SK-N-SH treated with all-trans-retinoic acid at 6 μM for 48 hours (cell line): ENCODE results near the gene CEBPA.

Experiments
- ARNTL ChIP-seq: fragments of 450-650 bp; formaldehyde crosslinking; IDR thresholded peaks from 2 replicates; pipeline ENCODE4 v1.5.0; 2020; ENCODE audit warnings: low read depth, mild to moderate bottlenecking, moderate library complexity, borderline replicate concordance
- CSDC2 ChIP-seq: fragments of 250-450 bp; sonication (Bioruptor Pico); IDR thresholded peaks from 2 replicates; pipeline ENCODE4 v1.5.0; 2020; ENCODE audit warnings: mild to moderate bottlenecking, moderate library complexity
- ISL1 ChIP-seq: fragments of 250-450 bp; sonication (Bioruptor Pico); IDR thresholded peaks from 2 replicates; pipeline ENCODE4 v2.1.2; 2022; ENCODE audit warnings: mild to moderate bottlenecking, moderate library complexity
- SNAI2 ChIP-seq: fragments of 250-450 bp; sonication (Bioruptor Pico); IDR thresholded peaks from 2 replicates; pipeline ENCODE4 v1.5.0; 2020; ENCODE audit warnings: mild to moderate bottlenecking, moderate library complexity
- TSHZ2 ChIP-seq: fragments of 250-450 bp; sonication (Bioruptor Pico); IDR thresholded peaks from 2 replicates; pipeline ENCODE4 v1.5.0; 2020; ENCODE audit warnings: mild to moderate bottlenecking, moderate library complexity
- ZFP30 ChIP-seq: fragments of 450-650 bp; formaldehyde crosslinking; IDR thresholded peaks from 2 replicates; pipeline ENCODE4 v1.5.0; 2022; ENCODE audit warnings: mild to moderate bottlenecking, moderate library complexity
- ZNF565 ChIP-seq: fragments of 450-650 bp; formaldehyde crosslinking; conservative IDR thresholded peaks from 2 replicates; pipeline ENCODE4 v1.5.0; 2020; ENCODE audit warnings: low read depth, mild to moderate bottlenecking, moderate library complexity
- ZNF70 ChIP-seq: fragments of 450-650 bp; formaldehyde crosslinking; IDR thresholded peaks from 2 replicates; pipeline ENCODE4 v1.5.0; 2020; ENCODE audit warnings: mild to moderate bottlenecking, moderate library complexity
- ZNF8 ChIP-seq: fragments of 450-650 bp; formaldehyde crosslinking; IDR thresholded peaks from 2 replicates; pipeline ENCODE4 v1.5.0; 2020; ENCODE audit warnings: mild to moderate bottlenecking, moderate library complexity
- TF ChIP-seq, protein P1 (sequence below): fragments of 250-450 bp; sonication (Bioruptor Pico); IDR thresholded peaks from 2 replicates; pipeline ENCODE4 v1.8.0; 2021; ENCODE audit warnings: low read depth, mild to moderate bottlenecking, moderate library complexity, borderline replicate concordance

GRCh38 chr19:33343859-33344572 lies 41.7 kb upstream of the CEBPA start:
- TF ChIP-seq, protein P1, sequence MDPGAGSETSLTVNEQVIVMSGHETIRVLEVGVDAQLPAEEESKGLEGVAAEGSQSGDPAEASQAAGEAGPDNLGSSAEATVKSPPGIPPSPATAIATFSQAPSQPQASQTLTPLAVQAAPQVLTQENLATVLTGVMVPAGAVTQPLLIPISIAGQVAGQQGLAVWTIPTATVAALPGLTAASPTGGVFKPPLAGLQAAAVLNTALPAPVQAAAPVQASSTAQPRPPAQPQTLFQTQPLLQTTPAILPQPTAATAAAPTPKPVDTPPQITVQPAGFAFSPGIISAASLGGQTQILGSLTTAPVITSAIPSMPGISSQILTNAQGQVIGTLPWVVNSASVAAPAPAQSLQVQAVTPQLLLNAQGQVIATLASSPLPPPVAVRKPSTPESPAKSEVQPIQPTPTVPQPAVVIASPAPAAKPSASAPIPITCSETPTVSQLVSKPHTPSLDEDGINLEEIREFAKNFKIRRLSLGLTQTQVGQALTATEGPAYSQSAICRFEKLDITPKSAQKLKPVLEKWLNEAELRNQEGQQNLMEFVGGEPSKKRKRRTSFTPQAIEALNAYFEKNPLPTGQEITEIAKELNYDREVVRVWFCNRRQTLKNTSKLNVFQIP (CRISPR knock-in tag) = no peak
- TF ChIP-seq ZFP30 (CRISPR knock-in tag) (no peak), ARNTL (CRISPR knock-in tag) (no peak), ISL1 (no peak), ZNF8 (CRISPR knock-in tag) (no peak), SNAI2 (no peak), CSDC2 (CRISPR knock-in tag) (no peak), ZNF565 (no peak), ZNF70 (CRISPR knock-in tag) (no peak), TSHZ2 (no peak)
